ENCODE results near the gene CFAP43. TPM values are rescaled to one million over a fixed set of nuclear protein-coding genes. Genes with fewer than 3 reads are reported as not detected.
"Not testable (repeated sequence)": the region's sequence is repeated elsewhere in the genome, so short reads cannot be mapped to it uniquely, and the experiment has no call there.

CFAP43 gene
- total RNA-seq, 1 donor from 2014 or later = not detected

GRCh38 chr10:104259456-104259855, 27.3 kb upstream of the CFAP43 start:
- intact Hi-C loops (cut with micrococcal nuclease) = no loop called here

- intact Hi-C loops (cut with micrococcal nuclease) = no loop called here
Measured at GRCh38 chr10:104258209-104258608, 26.0 kb upstream of the CFAP43 start.

- intact Hi-C loops (cut with micrococcal nuclease) = no loop called here
Measured at GRCh38 chr10:104257235-104257634, 25.1 kb upstream of the CFAP43 start.

GRCh38 chr10:104256335-104256961, 24.3 kb upstream of the CFAP43 start:
- intact Hi-C loops (cut with micrococcal nuclease) = no loop called here

DNA sequence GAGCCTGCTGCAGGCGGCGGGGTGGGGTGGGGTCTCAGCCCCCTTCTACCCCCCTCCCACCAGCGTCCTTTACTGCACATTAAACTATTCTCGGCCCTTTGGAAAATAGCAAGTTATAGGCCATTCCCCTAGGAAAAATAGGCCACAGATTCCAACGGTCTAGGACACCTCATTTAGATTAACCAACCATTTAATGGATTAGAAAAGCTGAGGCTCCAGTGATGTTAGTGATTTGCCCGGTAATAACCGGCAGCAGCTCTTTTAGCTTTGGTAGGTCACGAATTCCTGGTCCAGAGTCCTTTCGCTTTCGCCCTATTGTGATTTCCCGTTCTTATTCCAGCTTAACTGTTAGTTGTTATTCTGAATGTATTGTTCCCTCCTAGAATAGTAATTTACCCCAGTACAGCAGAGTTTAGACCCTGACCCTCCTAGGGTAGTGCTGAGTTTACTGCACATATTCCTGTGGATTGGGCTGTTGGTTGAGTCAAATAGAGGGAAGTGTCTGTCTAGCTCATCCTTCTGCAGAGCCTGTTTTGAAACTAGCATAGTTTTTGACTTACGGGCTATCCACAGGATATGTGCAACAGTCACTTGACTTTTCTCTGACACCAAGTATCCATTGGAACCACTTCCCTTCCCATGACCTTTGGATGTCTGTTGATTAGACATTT, 23.3 kb upstream of the CFAP43 start:
- intact Hi-C loops (cut with micrococcal nuclease) = no loop called here

GRCh38 chr10:104254493-104255310, 22.5 kb upstream of the CFAP43 start, which contains the start of gene GSTO1:
TSS of gene GSTO1 (plus strand) at chr10:104254892. CDS start at chr10:104254929, 37 bp downstream.
- intact Hi-C loops (cut with micrococcal nuclease) = loop anchor here (1.0 kb wide), 2 partner anchors 14 to 22 kb away; partner anchors contain the start of gene CFAP43

- intact Hi-C loops (cut with micrococcal nuclease) = loop anchor here (1.0 kb wide), 2 partner anchors 14 to 22 kb away; partner anchors contain the start of gene CFAP43
Measured at GRCh38 chr10:104253606-104254410, 21.6 kb upstream of the CFAP43 start.

GRCh38 chr10:104253106-104253505, 20.9 kb upstream of the CFAP43 start:
- intact Hi-C loops (cut with micrococcal nuclease) = no loop called here

DNA sequence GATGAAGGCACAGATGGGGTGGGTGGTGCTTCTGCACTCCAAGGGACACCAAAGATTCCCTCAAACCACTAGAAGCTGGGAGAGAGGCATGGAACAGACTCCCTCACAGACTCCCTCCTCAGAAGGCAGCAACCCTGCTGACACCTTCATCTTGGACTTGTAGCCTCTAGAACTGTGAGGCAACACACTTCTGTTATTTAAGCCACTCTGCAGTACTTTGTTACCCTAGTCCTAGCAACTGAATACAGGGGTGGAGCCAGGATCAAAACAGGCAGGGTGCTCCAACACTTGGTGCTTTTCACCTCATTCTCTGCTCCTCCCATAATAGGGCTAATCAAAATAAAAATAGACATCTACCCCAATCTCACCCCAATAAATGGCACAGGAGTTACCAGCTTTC, 20.2 kb upstream of the CFAP43 start:
- intact Hi-C loops (cut with micrococcal nuclease) = no loop called here

DNA sequence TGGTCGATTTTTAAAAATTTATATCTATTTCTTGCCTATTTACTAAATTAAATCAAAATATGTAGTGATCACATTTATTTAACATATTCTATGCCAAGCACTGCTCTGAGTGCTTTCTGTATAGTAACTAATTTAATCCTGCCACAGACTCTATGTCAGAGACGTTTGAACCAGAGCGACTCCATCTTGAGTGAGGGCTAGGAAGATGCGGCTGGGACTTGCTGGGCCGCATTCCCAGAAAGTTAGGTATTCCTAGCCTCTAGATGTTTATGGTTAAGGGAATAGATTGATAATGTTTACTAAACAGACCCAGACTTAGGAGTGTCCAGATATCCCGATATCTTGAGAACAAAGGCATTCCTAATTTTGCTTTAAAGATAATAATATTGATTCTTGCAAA, 19.3 kb upstream of the CFAP43 start:
- intact Hi-C loops (cut with micrococcal nuclease) = no loop called here

DNA sequence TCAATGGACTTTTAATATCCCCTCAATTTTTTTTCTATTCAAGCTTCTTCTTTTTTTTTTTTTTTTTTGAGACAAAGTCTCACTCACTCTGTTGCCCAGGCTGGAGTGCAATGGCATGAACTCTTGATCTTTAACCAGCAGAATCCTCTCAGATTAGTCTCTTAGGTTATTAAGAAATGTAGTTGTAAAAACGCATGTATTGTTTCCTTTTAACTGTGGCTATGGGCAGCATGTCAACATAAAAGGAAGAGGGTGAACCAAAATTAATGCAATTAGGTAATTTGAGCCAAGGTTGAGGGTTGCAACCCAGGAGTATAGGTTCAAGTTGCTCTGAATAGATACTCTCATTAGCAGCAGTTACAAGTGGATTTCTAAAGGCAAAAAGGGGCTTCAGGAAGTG, 18.2 kb upstream of the CFAP43 start:
- intact Hi-C loops (cut with micrococcal nuclease) = no loop called here

DNA sequence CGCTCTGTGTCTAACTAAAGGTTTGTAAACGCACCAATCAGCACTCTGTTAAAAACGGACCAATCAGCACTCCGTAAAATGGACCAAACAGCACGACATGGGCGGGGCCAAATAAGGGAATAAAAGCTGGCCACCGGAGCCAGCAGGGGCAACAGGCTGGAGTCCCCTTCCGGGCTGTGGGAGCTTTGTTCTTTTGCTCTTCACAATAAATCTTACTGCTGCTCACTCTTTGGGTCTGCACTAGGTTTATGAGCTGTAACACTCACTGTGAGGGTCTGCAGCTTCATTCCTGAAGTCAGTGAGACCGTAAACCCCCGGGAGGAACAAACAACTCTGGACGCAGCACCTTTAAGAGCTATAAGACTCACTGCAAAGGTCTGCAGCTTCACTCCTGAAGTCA, 16.8 kb upstream of the CFAP43 start:
- intact Hi-C loops (cut with micrococcal nuclease) = not testable (repeated sequence)

GRCh38 chr10:104247513-104248146, 15.5 kb upstream of the CFAP43 start:
- intact Hi-C loops (cut with micrococcal nuclease) = no loop called here

DNA sequence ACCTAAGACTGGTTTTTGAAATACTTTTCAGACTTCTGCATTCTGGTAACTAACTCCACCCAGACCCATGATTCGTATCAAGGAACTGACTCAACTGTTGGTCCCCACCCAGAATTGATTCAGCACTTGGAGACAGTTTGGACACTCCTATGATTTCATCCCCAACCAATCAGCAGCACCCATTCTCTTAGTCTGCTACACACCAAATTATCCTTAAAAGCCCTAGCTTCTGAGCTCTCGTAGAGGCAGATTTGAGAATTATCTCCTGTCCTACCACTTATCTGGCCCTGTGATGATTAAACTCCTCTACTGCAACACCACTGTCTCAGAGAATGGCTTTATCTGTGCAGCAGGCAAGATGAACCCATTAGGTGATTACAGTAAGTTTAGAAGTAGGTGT, 14.8 kb upstream of the CFAP43 start:
- intact Hi-C loops (cut with micrococcal nuclease) = no loop called here

GRCh38 chr10:104245066-104245632, 13.0 kb upstream of the CFAP43 start:
- intact Hi-C loops (cut with micrococcal nuclease) = no loop called here

DNA sequence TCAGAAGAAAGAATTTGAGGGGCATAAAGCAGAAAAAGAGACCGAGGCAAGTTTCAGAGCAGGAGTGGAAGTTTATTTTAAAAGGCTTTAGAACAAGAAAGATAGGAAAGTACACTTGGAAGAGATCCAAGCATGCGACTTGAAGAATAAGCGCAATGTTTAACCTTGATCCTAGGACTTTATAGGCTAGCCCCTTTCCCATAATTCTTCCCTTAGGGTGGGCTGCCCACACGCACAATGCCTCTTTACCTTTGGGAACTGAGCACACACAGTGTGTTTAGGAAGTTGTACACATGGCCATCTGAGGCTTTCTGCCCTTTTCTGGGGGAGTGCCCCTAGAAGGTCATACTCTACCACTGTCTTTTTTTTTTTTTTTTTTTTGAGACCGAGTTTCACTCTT, 11.3 kb upstream of the CFAP43 start:
- intact Hi-C loops (cut with micrococcal nuclease) = no loop called here

- intact Hi-C loops (cut with micrococcal nuclease) = not testable (repeated sequence)
Measured at GRCh38 chr10:104243009-104243408, 10.8 kb upstream of the CFAP43 start.

DNA sequence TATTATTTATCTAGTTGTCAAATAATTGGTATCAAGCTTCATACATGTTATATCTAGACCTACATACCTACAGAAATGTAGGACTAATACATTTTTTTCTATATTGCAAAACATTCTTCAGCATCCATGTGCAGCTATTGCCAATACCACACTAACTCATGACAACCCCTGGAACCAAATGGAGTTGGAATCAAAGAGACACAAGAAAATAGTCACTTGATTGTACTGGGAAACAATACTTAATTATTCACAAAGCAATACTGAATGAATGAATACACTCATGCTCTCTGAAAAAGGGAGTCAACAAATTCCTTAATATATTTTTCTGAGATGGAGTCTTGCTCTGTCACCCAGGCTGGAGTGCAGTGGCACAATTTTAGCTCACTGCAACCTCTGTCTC, 10.4 kb upstream of the CFAP43 start:
- intact Hi-C loops (cut with micrococcal nuclease) = no loop called here

- intact Hi-C loops (cut with micrococcal nuclease) = no loop called here
Measured at GRCh38 chr10:104240078-104240477, 7.9 kb upstream of the CFAP43 start.

GRCh38 chr10:104235801-104236200, 3.6 kb upstream of the CFAP43 start:
- intact Hi-C loops (cut with micrococcal nuclease) = no loop called here
